Measurements from ENCODE around the gene TMEM51.

The TMEM51 gene

GRCh38 chr1:15180945-15181523, 27.5 kb downstream of the TMEM51 start:
- DNase-seq (ENCODE audit: low read depth): no peak
- no peak overlapping the region for H3K4me3 ChIP-seq (ENCODE audit: low read depth, low read length)
- TF ChIP-seq, protein P1, sequence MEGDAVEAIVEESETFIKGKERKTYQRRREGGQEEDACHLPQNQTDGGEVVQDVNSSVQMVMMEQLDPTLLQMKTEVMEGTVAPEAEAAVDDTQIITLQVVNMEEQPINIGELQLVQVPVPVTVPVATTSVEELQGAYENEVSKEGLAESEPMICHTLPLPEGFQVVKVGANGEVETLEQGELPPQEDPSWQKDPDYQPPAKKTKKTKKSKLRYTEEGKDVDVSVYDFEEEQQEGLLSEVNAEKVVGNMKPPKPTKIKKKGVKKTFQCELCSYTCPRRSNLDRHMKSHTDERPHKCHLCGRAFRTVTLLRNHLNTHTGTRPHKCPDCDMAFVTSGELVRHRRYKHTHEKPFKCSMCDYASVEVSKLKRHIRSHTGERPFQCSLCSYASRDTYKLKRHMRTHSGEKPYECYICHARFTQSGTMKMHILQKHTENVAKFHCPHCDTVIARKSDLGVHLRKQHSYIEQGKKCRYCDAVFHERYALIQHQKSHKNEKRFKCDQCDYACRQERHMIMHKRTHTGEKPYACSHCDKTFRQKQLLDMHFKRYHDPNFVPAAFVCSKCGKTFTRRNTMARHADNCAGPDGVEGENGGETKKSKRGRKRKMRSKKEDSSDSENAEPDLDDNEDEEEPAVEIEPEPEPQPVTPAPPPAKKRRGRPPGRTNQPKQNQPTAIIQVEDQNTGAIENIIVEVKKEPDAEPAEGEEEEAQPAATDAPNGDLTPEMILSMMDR (IDR thresholded peaks at IDR 0.05; ENCODE audit: low read depth, low read length, missing control alignments): no peak

DNA sequence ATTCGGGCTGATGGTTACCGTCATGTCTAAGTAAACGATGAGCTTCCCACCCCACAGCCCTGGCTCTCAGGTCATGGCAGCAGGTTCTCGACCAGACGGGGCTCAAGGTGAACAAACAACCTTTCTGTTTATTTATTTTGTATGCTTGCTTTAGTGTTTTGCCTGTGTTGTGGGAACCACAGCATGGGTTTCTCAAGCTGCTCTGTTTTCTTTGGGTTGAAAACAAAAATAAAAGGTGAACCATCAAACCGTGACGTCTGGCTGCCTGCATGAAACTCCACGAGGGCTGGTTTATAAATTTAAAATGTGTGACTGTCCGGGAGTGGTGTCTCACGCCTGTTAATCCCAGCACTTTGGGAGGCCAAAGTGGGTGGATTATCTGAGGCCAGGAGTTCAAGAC, 28.0 kb downstream of the TMEM51 start:
- no peak overlapping the region for H3K4me3 ChIP-seq (ENCODE audit: low read depth, low read length)
- no peak for DNase-seq (ENCODE audit: low read depth)
- TF ChIP-seq, protein P1 (IDR thresholded peaks at IDR 0.05; ENCODE audit: low read depth, low read length, missing control alignments): no peak

DNA sequence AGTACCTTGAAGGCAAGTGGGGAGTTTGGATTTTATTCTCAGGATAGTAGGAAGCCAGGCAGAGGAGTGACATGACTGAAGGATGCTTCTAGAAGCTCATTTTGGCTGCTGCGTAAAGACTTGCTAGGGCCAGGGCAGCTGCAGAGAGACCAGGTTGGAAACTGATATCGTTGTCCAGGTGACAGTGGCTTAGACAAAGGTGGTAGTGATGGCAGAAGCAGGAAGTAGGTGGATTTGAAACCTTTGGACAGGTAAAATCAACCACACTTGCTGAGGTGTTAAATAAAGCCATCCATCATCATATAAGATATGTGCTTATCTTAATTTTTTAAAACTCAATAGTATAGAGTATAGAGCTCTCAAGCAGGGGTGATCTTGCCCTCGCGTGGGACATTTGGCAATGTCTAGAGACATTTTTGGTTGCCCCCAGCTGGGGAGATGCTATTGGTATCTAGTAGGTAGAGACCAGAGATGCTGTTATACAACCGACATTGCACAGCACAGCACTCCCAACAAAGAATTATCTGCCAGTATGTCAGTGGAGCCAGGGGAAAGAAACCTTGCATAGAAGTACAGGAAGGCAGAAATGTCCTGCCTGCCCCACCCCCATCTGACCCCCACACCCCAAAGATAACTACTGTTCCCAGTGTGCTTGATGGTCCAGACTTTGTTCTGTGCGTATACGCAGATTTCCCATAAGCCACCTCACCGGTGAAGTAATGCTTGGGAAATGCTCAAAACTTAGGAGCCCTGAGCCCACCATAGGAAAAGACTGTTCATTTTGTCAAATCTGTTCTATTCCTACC, 31.1 kb downstream of the TMEM51 start:
- H3K4me3 ChIP-seq (ENCODE audit: low read depth, low read length): no peak overlapping the region
- TF ChIP-seq, protein P1 (IDR thresholded peaks at IDR 0.05; ENCODE audit: low read depth, low read length, missing control alignments): no peak
- no peak for DNase-seq (ENCODE audit: low read depth)

GRCh38 chr1:15185617-15186016, 32.1 kb downstream of the TMEM51 start:
- DNase-seq (ENCODE audit: low read depth): no peak
- TF ChIP-seq, protein P1 (IDR thresholded peaks at IDR 0.05; ENCODE audit: low read depth, low read length, missing control alignments): no peak
- H3K4me3 ChIP-seq (ENCODE audit: low read depth, low read length): no peak overlapping the region

- TF ChIP-seq, protein P1 (IDR thresholded peaks at IDR 0.05; ENCODE audit: low read depth, low read length, missing control alignments): no peak
- DNase-seq (ENCODE audit: low read depth): no peak
- H3K4me3 ChIP-seq (ENCODE audit: low read depth, low read length): no peak overlapping the region
Observed at GRCh38 chr1:15186073-15186845, 32.7 kb downstream of the TMEM51 start.

- no peak overlapping the region for H3K4me3 ChIP-seq (ENCODE audit: low read depth, low read length)
- DNase-seq (ENCODE audit: low read depth): no peak
- TF ChIP-seq, protein P1 (IDR thresholded peaks at IDR 0.05; ENCODE audit: low read depth, low read length, missing control alignments): no peak
Observed at GRCh38 chr1:15186846-15187151, 33.3 kb downstream of the TMEM51 start.

Measured in GM12864 (cell line).